Ramos (cell line): Measurements from ENCODE around the gene SH2D1B.

Source experiments
- in situ Hi-C: fragments of 300-500 bp; cut with MboI; formaldehyde crosslinking; loops from one replicate; pipeline ENCODE4 v1.14.3; 2022; ENCODE audit warnings: low sequenced_read_pairs; ENCODE audit not compliant: unreplicated experiment

The SH2D1B gene

DNA sequence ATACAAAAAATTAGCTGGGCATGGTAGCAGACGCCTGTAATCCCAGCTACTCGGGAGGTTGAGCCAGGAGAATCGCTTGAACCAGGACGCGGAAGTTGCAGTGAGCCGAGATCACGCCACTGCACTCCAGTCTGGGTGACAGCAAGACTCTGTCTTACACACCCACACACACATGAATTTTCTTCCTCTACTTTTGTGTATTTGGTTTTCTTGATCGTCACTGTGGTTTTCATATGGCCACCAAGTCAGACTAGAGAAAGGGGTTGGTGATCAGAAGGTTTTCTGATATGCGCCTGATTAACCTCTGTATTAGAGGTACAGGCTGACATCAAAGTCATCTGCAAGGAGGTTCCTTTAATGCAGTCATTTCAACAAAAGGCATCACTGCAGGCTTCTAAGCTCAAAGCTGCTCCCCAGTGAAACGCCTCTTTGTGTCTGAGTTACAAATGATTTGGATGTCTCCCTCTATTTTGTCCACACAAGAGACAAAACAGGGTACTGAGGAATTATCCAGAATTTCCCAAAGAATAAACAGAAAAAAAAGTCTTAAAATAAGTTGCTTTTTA lies 11.1 kb downstream of the SH2D1B start:
- in situ Hi-C loops, result no loop called here

DNA sequence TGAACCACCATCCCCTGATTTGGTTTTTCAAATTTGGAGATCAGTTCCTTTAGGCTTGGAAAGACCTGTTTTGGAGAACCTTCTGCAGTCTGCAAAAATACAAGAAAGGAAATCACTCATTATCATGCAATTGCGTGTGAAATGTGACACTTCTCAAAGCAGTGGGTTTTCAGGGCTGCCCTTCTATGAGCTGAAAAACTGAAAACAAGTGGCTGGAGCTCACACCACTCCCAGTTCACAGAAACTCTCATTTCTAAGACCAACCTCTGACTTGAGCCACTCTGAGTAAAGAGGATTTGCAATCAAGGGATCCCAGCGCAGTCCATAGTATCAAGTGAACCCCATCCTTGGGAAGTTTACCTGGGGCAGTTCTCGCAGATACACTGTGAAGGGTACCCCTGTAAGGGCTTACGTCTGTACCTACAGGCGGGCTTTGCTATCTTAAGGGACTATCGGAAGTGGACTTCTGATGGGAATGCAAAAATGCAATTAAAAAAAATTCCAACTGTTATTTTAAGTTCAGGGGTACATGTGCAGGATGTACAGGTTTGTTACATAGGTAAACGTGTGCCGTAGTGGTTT lies 12.8 kb downstream of the SH2D1B start:
- in situ Hi-C loops, result no loop called here

DNA sequence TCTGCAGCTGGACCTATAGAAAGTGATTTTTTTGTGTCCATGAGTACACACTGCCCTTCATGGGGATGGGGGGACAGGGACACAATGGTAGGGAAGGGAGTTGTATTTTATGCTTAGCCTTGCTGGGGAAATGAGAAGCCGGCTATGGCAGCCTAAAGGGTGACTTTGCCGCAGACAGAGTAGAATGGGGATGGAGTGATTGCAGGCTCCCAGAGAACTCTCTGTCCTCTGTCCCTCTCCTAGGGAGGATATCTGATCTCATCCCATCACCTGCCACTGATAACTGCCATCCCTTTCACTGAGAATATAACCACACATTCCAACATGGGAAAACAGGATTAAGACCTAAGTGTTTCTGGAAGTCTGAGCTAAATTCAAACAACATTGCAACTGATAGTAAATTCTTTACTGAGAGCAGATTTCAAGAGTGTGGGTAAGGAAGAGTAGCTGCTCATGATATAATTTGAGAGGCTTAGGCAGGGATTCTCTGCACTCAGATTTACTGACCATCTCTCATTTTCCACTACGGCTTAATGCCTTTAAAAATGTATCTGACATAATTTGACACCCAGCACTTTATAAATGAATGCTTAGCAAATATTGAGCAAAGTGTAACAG lies 13.9 kb downstream of the SH2D1B start:
- in situ Hi-C loops, result no loop called here

DNA sequence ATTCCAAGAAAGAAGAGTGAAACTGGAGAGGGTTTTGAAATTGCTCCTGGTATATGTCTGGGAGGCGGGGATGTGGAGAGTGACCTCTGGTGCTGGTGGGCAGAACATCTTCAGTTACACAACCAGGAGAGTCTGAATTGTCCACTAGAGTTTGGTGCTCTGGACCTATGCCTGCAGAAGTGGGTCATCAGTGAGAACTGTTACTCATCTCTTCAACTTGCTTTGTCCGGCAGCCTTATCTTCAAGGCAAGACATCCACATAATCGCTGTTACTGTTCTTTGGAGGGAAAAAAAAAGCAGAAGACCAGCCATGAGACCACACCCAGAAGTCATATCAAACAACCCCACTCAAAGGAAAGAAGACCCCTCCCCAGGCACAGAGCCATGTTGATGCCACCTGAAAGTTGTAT lies 14.9 kb downstream of the SH2D1B start:
- in situ Hi-C loops, result no loop called here

DNA sequence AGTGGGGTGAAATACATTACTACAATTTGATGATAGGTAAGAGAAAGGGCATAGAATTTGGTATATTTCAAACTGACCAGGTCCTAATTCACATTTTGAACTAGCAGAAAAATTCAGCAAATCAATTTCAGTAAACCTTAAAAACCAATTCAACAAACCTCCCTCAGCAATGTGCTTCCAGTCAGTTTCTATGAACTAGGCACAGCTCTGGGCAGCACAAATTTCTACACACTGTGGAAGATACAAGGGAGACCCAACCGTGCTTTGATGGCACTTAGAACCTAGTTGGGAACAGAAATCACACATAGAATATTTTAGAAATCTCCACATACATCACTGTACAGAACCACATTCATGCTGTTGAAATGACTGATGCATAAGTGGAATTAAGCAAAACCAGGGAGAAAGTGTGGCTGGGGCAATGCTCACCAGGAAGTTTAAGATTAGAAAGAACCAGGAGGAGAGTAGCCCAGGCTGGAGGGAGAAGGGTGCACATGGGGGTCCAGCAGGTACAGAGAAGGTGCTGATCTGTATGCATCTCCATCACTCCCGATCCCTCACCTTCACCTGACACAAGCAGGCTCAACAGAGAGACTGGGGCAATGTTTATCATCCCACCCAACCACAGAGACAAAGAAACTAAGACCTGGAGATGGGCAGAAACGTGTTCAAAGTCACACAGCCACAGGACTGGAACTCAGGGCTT lies 15.6 kb downstream of the SH2D1B start:
- in situ Hi-C loops, result no loop called here

DNA sequence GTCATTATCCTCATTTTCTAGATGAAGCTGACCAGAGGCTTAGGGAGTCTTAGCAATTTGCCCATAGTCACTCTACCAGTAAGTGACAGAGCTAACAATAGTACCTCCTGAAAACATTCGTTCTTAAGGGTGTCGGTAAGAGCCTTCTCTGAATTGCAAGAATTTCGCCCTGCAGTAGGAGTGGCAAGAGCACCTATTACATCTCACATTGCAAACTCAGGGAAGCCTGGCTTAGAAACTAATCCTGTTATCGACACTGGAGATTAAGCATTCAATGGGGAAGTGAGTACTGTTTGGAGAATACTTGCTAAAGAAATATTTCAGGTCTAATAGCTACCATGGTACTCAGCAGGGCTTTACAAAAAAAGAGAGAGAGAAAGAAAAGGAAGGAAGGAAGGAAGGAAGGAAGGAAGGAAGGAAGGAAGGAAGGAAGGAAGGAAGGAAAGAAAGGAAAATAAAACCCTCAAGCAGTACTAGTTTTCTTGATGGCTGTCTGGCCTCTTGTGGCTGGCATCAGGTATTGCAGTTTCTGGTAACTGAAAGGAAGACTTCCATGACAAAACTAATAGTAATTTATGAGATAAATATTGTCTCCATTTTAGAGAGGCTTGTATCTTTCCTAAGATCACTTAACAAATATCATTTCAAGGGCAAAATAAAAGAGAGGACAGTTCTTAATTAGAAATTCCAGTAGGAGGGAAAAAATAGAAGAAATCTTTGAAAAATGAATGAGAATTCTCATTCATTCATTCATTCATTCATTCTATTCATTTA lies 20.0 kb downstream of the SH2D1B start:
- in situ Hi-C loops, result no loop called here

DNA sequence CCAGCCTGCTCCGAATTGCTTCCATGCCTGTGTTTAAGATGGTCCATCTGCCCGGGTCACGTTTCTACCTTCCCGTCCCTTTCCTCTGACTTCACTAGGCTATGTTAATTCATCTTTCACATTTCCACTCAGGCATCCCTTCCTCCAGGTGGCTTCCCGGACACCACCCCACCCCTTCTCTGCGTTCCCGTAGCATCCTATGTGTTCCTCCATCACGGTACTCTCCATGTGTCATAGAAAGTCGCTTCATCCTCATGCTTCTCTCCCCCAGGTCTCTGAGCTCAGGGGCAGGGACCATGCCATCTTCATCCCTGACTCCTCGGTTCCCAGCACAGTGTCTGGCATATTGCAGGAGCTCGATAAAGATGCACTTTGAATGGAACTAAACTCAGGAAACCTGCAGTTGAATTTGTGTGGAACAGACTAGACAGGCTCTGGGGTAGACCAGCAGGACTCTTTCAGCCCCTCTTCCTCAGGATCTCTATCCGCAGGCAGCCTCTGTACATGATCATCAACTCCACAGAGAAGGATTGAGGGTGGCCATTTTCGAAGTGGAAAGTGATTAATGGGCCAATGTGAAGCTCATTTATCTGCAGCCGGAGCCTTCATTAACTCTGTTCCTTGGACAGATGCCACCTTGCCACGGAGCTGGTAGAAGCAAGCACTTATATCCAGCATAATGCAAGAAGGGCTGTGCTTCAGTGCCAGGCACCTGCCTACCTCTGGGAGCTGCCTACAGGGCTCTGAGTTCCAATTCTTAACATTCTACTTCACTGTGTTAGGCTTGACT lies 21.3 kb downstream of the SH2D1B start:
- in situ Hi-C loops, result no loop called here

DNA sequence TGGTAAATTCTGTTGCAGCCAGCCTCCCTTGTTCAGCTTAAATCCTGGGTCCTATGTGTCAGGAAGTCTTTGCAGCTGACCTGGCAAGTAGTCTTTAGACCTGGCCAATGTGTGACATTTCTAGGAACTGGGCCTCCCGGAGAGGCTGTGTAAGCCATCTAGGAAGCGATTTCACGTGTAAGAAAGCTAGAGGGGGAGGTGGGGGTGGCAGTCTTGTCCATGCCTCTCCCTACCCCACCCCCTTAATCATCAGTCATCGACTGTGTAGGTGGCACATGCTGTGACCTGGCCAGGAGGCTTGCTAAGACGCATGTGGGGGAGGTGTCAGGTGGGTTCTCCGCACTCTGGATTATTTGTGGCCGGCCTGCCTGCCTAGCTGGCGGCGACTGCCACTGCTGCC lies 22.0 kb downstream of the SH2D1B start:
- in situ Hi-C loops, result no loop called here

DNA sequence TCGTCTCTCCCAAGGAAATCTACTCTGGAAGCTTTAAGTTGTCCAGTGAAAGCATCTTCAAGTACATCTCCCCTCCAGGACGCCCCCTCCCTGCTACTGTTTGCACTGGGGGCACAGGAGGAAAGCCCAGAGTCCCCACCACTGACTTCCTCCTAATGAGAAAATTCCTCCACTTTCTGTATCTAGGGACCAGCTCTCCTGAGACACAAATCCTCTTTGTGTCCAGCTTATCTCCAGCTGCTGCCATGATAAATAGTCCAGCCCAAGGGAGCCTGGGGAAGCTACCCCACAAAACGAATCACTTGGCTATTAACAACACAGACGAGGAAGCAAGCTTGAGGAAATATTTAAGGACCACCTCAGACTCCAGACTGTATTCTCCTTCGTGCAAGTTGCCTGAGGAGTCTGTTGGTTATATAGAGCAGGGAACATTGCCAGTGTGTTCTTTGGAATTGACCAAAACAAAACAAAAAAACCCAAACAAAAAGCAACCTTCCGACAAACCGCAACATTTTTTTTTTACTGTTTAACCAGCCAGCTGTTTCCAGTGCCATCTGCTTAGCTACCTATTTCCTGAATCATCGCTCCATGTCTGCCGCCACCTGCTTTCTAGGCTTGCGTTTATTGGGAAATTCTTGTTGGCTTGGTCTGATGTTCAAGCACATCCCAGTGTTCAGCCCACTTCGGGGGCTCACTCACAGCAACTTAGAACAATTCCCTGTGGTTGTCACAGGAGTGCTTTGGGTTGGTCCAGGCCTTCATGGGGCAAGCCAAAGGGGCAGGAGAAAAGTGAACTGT lies 22.7 kb downstream of the SH2D1B start:
- in situ Hi-C loops, result no loop called here

DNA sequence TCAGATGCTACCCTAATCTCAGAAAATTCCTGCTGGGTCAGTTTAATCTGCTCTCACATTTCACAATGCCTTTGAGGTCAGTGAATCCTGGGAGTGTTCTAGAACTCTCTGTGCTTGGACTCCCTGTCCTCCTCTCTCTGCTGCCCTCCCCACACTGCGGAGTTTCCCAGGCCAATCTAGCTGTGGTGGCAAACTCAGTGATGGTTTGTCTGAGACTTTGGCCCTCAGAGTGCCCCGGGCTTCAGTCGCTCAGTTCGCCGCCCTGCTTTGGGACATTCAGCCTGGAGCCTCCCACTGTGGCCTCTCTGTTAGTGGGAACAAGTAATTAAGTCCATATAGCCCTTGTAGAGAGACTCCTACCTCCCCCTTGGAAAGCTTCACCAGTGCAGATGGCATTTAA lies 23.3 kb downstream of the SH2D1B start:
- in situ Hi-C loops, result no loop called here

DNA sequence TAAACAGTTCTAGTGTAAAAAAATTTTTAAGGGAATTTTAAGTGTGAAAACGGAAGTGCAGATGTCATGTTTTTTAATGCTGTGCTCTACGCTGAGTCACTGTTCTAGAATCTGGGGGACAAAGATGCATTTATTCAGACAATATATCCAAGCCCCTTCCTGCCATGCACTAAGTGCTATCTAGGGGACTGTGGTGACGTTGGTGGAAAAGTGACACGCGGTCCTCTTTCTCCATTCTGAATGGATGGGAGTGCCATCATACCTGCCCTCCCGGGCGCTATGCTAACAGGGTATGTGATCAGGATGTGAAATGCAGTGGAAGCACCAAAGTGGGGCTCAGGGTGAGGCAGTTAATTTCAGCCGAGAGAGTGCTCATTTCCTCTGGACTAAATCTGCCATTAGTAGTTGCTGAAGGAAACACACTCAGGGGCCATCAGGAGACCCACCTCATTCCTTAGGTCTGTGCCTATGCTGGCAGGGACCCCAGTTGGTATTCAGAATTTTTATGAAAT lies 23.8 kb downstream of the SH2D1B start:
- in situ Hi-C loops, result no loop called here

DNA sequence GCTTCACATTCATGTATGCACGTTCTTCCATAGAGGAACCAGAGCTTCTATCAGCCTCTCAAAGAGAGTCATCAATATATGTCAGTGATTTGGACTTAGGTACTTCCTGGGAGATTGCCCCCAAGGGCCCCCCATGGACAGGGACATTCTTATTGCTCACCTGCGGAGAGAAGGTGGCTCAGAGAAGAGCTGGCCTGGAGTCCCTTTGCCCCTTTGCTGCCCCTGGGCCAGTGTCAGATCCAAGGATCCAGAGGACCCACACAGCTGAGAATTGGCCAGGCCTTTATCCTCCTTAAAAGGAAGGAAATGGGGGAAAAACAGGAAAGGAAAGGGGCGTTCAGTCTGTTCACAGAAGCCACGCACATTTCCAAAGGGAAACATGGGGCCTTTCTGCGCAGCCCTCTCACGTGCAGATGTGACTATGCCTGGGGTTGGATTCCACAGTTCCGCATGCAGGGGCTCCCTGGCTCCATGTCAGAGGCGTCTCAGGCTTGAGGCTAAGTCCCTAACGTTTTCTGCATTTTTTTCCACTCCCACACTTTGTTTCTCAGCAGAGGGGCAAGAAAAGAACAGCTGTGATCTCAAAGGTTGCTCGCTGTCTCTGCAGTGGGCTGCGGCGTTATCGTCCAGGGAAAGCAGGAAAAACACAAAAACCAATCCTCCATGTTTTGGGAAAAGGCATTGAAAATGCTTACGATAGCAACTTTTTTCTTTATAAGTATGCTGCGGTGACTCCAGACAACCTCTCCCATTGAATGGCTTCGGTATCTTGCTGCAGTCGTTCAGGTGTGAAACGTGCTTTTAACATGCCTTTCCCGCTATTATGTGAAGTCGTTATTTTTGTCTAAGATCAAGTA lies 24.5 kb downstream of the SH2D1B start:
- in situ Hi-C loops, result no loop called here

DNA sequence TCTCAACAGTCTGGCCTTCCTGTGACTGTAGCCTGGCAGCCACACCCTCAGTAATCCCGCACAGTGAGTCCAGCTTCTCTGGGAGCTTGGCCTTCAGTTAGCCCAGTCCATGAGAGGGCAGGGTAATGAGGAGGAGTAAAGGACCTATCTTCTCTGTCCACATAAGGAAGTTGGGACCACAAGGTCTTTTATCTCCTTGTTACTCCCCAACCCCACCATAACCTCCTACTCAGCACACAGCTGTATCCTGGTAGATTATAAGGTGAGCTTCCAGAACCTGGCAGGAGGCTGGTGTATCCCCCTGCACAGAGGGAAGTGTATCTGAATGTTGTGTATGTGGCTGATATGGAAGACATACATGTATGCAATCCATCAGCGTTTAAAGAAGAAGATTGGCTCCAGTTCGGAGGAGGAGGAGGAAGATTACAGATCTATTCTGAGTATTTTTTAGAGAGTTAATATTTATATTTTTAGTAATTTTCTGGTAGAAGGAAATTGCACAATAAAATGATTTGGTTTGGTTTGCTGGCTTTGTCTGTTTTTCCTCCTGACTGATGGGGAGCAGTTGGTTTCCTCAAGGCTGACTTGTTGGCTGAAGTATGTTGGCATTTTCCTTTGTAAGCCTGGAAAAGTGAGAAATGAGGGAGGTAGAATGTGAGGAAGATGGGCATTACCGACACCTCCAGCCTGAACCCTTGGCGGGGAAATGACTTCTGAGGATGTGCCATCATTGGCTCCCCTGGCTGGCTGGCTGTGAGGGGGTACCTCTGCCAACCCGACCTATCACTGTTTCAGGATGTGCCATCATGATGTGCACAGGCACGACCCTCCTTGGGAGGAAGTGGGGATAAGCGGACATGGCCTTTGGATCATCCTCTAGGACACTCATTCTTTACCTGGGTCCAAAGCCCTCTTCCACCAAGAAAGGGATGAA lies 25.4 kb downstream of the SH2D1B start:
- in situ Hi-C loops, result no loop called here

DNA sequence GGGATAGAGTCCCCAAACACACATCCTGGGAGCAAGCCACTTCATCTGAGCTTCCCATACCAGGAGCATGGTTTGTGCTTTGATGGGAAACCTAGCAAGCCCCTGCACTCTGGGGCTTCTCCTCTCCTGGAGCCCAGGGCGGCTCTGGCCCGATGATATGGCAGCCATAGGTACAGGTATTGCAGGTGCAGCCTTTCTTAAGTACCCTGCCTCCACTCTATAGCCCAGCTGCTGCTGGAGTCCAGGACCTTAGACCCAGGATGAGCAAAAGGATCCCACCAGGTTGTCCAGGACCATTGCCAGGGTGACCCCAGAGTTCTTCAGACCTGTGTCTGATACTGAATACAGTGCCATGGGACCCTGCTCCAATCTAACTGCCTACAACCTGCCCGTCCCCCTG lies 26.2 kb downstream of the SH2D1B start:
- in situ Hi-C loops, result no loop called here

DNA sequence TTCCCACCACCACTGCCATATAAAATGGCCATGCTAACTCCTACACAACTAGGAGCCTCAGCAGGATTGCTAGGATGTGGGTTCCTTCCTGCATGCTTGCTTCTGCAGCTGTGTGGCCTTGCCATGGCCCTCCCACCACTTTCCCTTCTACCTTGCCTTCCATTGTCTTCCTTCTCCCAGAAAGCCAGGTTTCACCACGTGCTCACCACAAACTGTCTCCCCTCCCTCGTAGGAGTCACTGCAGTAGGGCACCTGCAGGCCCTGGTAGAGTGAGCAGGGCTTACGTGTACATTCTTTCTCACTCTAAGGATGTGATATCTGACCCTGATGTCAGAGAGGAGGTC lies 26.7 kb downstream of the SH2D1B start:
- in situ Hi-C loops, result no loop called here

DNA sequence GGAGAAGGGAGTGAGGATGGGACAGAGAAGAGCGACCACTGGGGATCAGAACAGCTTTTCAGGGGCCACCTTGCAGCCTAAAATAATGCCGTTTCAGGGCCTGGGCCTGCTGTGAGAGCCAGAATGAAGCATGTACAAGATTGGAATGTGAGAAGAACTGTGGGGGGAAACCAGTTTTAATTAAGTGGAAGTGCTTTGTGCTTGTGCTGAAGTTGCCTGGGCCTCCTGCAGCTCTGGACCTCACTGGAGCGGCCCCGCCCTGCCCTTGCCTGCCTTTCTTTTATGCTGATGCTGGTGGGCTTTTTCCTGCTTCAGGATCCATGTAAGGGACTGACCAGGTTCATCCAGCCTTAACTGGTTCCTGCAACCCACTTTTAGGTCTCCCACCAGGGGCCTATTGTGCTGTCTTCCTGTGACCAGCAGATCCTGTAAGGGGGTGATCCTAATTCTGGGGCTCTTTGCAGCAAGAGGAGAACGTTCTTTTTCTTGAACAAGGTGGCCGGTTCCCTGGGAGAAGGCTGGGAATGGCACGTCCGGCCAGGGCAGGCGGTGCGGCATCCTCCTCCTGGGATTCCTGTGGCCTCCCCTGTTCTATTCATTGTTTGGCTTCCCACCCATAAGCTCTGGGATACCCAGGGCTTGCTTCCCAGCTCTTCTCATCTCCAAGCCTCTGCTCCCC lies 27.2 kb downstream of the SH2D1B start:
- in situ Hi-C loops, result no loop called here

DNA sequence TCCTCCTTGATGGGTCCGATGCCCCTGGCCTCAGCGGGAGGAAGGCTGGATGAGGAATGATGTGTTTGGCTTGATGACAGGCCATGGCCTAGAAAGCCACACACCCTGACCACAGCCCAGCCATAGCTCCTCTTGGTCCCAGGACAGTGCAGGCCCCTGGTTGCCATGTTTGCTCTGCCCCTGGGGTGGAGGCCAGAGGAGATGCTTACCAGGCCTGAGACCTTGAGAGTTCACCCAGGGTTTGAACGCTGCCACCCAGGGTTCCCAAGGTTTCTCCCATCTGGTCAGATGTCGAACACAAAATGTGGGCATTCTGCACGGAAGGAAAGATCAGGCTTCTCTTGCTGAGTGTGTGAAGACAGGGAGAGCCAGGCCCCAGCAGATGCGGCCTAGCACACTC lies 27.8 kb downstream of the SH2D1B start:
- in situ Hi-C loops, result no loop called here
